HG02970 (cell line): ENCODE results near the gene MC3R.
"Not testable (repeated sequence)": the region's sequence is repeated elsewhere in the genome, so short reads cannot be mapped to it uniquely, and the experiment has no call there.

ENCODE experiments used
- ATAC-seq: cut with Tn5 transposase; IDR thresholded peaks from one replicate; pipeline ENCODE4 v1.9.1; 2021; ENCODE audit warnings: mild to moderate bottlenecking, moderate library complexity, moderate number of reproducible peaks; ENCODE audit not compliant: unreplicated experiment, low FRiP score

MC3R gene

GRCh38 chr20:56247954-56248782 is at the start of gene MC3R:
Gene MC3R (plus strand): TSS chr20:56248732. CDS start chr20:56248844, 112 bp downstream.
- ATAC-seq = no peak

GRCh38 chr20:56200456-56200855 is 48.1 kb upstream of the MC3R start:
- no peak for ATAC-seq

- no peak for ATAC-seq
Observed at GRCh38 chr20:56202493-56203077, 45.9 kb upstream of the MC3R start.

GRCh38 chr20:56204206-56204605 is 44.3 kb upstream of the MC3R start:
- no peak for ATAC-seq

- ATAC-seq = no peak
Observed at GRCh38 chr20:56205346-56205745, 43.2 kb upstream of the MC3R start.

GRCh38 chr20:56207656-56208055 is 40.9 kb upstream of the MC3R start:
- ATAC-seq = no peak

GRCh38 chr20:56208121-56208520 is 40.4 kb upstream of the MC3R start:
- ATAC-seq = no peak

GRCh38 chr20:56211051-56211450 is 37.5 kb upstream of the MC3R start:
- ATAC-seq = no peak

GRCh38 chr20:56212091-56212490 is 36.4 kb upstream of the MC3R start:
- ATAC-seq = no peak

- no peak for ATAC-seq
Observed at GRCh38 chr20:56213321-56213720, 35.2 kb upstream of the MC3R start.

- ATAC-seq = no peak
Observed at GRCh38 chr20:56215115-56215514, 33.4 kb upstream of the MC3R start.

GRCh38 chr20:56217829-56218228 is 30.7 kb upstream of the MC3R start:
- no peak for ATAC-seq

- ATAC-seq = not testable (repeated sequence)
Observed at GRCh38 chr20:56221186-56221585, 27.3 kb upstream of the MC3R start.

GRCh38 chr20:56222201-56222600 is 26.3 kb upstream of the MC3R start:
- no peak for ATAC-seq

GRCh38 chr20:56222945-56223344 is 25.6 kb upstream of the MC3R start:
- ATAC-seq = no peak

GRCh38 chr20:56223352-56223751 is 25.2 kb upstream of the MC3R start:
- no peak for ATAC-seq

- ATAC-seq = no peak
Observed at GRCh38 chr20:56228021-56228420, 20.5 kb upstream of the MC3R start.

GRCh38 chr20:56229812-56230211 is 18.7 kb upstream of the MC3R start:
- ATAC-seq = no peak

GRCh38 chr20:56234110-56234509 is 14.4 kb upstream of the MC3R start:
- ATAC-seq = no peak

GRCh38 chr20:56237335-56237734 is 11.2 kb upstream of the MC3R start:
- no peak for ATAC-seq

- no peak for ATAC-seq
Observed at GRCh38 chr20:56244259-56244658, 4.3 kb upstream of the MC3R start.

- ATAC-seq = no peak
Observed at GRCh38 chr20:56245761-56246160, 2.8 kb upstream of the MC3R start.
